HCT116 (cell line): Measurements from ENCODE around the gene SQSTM1. TPM values are rescaled to one million over a fixed set of nuclear protein-coding genes. Genes with fewer than 3 reads are reported as not detected.

ENCODE experiments used
- ATAC-seq: fragments of 200-7000 bp; cut with Tn5 transposase; 2 replicates; pipeline ENCODE4 v1.9.1; 2020; ENCODE audit warnings: mild to moderate bottlenecking, moderate library complexity
- BruUV-seq: library from RNA; stranded (reverse); fragments of 400-500 nt; replicated peaks from 2 replicates; lab custom pipeline; 2021; lab: Mats Ljungman, UMichigan
- CTCF ChIA-PET: fragments of 300-600 bp; sonication (Branson Sonifier 250); formaldehyde crosslinking; loops from one replicate; lab custom pipeline; 2021; ENCODE audit warnings: antibody characterized with exemption; lab: Charles Lee
- POLR2A ChIA-PET: fragments of 300-600, 350-600 bp; sonication (Branson Sonifier 250); formaldehyde crosslinking; loops from one replicate; lab custom pipeline; 2021; ENCODE audit warnings: antibody characterized with exemption; lab: Charles Lee
- RAD21 ChIA-PET, 2 experiments: fragments of 300-600 bp; sonication (Branson Sonifier 250); formaldehyde crosslinking; loops; one replicate each; lab custom pipeline; 2023; ENCODE audit warnings: low total read pairs in 2 of 2; ENCODE audit not compliant: uncharacterized antibody in 2 of 2, unreplicated experiment in 2 of 2, low non-redundant PET in 1 of 2; lab: Charles Lee
- DNase-seq: peaks from one replicate; pipeline ENCODE4 v3.0.0-alpha.2; 2010; ENCODE audit warnings: low read depth, low spot score
- H2AFZ ChIP-seq: fragments of 200-600 bp; shearing (Covaris generic), sonication (generic); 2 replicates; pipeline ENCODE4 v1.6.1; 2017; ENCODE audit warnings: low read depth, mixed run types, mixed read lengths, antibody characterized with exemption, low read length; ENCODE audit not compliant: poor library complexity, severe bottlenecking
- H3K27ac ChIP-seq: 2 replicates; pipeline ENCODE4 v1.5.1; 2012; ENCODE audit warnings: low read depth, low read length
- H3K27me3 ChIP-seq: fragments of 200-600 bp; sonication (generic); 2 replicates; pipeline ENCODE4 v1.6.1; 2016; ENCODE audit warnings: mixed run types, low read length, mixed read lengths; ENCODE audit not compliant: insufficient read depth
- H3K36me3 ChIP-seq, 2 experiments: fragments of 200-500 bp in 1 of 2; fragments of 200-600 bp in 1 of 2; sonication (Bioruptor generic) in 1 of 2; sonication (generic) in 1 of 2; 2 replicates each; pipeline versions ENCODE4 v1.5.1 to v1.6.1; 2014 to 2016; ENCODE audit warnings: low read length in 2 of 2, inconsistent platforms in 1 of 2, mixed read lengths in 1 of 2, mixed run types in 1 of 2; ENCODE audit not compliant: insufficient read depth in 2 of 2, control insufficient read depth in 1 of 2
- H3K4me1 ChIP-seq, 2 experiments: fragments of 200-600 bp in 1 of 2; sonication (generic) in 1 of 2; 2 replicates each; pipeline versions ENCODE4 v1.5.1 to v1.6.1; 2012 to 2017; ENCODE audit warnings: low read length in 2 of 2, inconsistent platforms in 1 of 2, mild to moderate bottlenecking in 1 of 2, mixed read lengths in 1 of 2, mixed run types in 1 of 2, moderate library complexity in 1 of 2; ENCODE audit not compliant: insufficient read depth in 2 of 2, control insufficient read depth in 1 of 2
- H3K4me2 ChIP-seq: fragments of 200-600 bp; sonication (generic); 2 replicates; pipeline ENCODE4 v1.6.1; 2017; ENCODE audit warnings: mixed run types, low read length, mixed read lengths
- H3K4me3 ChIP-seq, 2 experiments: fragments of 200-600 bp in 1 of 2; sonication (generic) in 1 of 2; replicated peaks in 1 of 2; 2 replicates each; pipeline ENCODE4 v1.5.1; 2011 to 2016; ENCODE audit warnings: low read length in 2 of 2, control low read depth in 1 of 2, low read depth in 1 of 2, mild to moderate bottlenecking in 1 of 2, mixed read lengths in 1 of 2, mixed run types in 1 of 2
- H3K79me2 ChIP-seq: fragments of 200-600 bp; sonication (generic); 2 replicates; pipeline ENCODE4 v1.6.1; 2017; ENCODE audit warnings: mild to moderate bottlenecking, mixed run types, low read length, moderate library complexity, mixed read lengths; ENCODE audit not compliant: insufficient read depth
- H3K9ac ChIP-seq: fragments of 200-600 bp; sonication (generic); 2 replicates; pipeline ENCODE4 v1.6.1; 2016; ENCODE audit warnings: low read length, mixed read lengths
- H3K9me2 ChIP-seq: fragments of 200-600 bp; sonication (generic), shearing (Covaris generic); 2 replicates; pipeline ENCODE4 v1.6.1; 2017; ENCODE audit warnings: mixed run types, mild to moderate bottlenecking, moderate library complexity; ENCODE audit not compliant: insufficient read depth
- H3K9me3 ChIP-seq, 2 experiments: fragments of 200-500 bp in 1 of 2; fragments of 200-600 bp in 1 of 2; sonication (Bioruptor generic) in 1 of 2; sonication (generic) in 1 of 2; 2 replicates each; pipeline ENCODE4 v1.6.1; 2014 to 2017; ENCODE audit warnings: low read length in 2 of 2, mixed read lengths in 2 of 2, inconsistent platforms in 1 of 2, low read depth in 1 of 2, mild to moderate bottlenecking in 1 of 2, mixed run types in 1 of 2, moderate library complexity in 1 of 2; ENCODE audit not compliant: control insufficient read depth in 1 of 2, insufficient read depth in 1 of 2
- H4K20me1 ChIP-seq: fragments of 200-600 bp; sonication (generic), shearing (Covaris generic); 2 replicates; pipeline ENCODE4 v1.6.1; 2017; ENCODE audit warnings: mixed run types, mild to moderate bottlenecking, moderate library complexity; ENCODE audit not compliant: insufficient read depth
- CBX3 ChIP-seq: IDR thresholded peaks from 2 replicates; pipeline ENCODE4 v1.6.1; 2012; ENCODE audit warnings: low read depth
- EZH2 ChIP-seq: fragments of 200-600 bp; sonication (generic); IDR thresholded peaks from 2 replicates; pipeline ENCODE4 v1.6.1; 2017; ENCODE audit warnings: antibody characterized with exemption, mixed run types
- EZH2phosphoT487 ChIP-seq: fragments of 200-600 bp; IDR thresholded peaks from 2 replicates; pipeline ENCODE4 v1.6.1; 2018; ENCODE audit warnings: antibody characterized with exemption, borderline replicate concordance
- SP1 ChIP-seq: IDR thresholded peaks from 2 replicates; pipeline ENCODE4 v1.6.1; 2012; ENCODE audit warnings: low read depth
- TCF7L2 ChIP-seq: IDR thresholded peaks from 2 replicates; pipeline ENCODE4 v1.7.0; 2011; ENCODE audit warnings: borderline replicate concordance, inconsistent platforms; ENCODE audit not compliant: insufficient read depth, insufficient read length; ENCODE audit errors: extremely low read depth
- YY1 ChIP-seq: IDR thresholded peaks from 2 replicates; pipeline ENCODE4 v1.6.1; 2011; ENCODE audit warnings: low read length, low read depth, moderate library complexity, mild to moderate bottlenecking; ENCODE audit not compliant: insufficient replicate concordance; ENCODE audit errors: extremely low read depth
- ZNF274 ChIP-seq: fragments of 200-500 bp; sonication (Bioruptor generic); IDR thresholded peaks from 2 replicates; pipeline ENCODE4 v1.6.1; 2014; ENCODE audit warnings: mild to moderate bottlenecking, low read depth, low read length, inconsistent platforms
- intact Hi-C: fragments of 100-400 bp; cut with micrococcal nuclease; formaldehyde crosslinking; loops from 2 replicates; pipeline ENCODE4 v1.10.0; 2022
- total RNA-seq: library from RNA; stranded (reverse); gene quantifications from one replicate; pipeline ENCODE4 v1.2.1, GENCODE V29; 2021; ENCODE audit not compliant: unreplicated experiment
- TF ChIP-seq, protein P1 (sequence below): IDR thresholded peaks from 2 replicates; pipeline ENCODE4 v1.6.1; 2012; ENCODE audit warnings: low read depth
- TF ChIP-seq, protein P2 (sequence below): IDR thresholded peaks from 2 replicates; pipeline ENCODE4 v1.6.1; 2011; ENCODE audit warnings: mild to moderate bottlenecking, low read length, moderate library complexity; ENCODE audit not compliant: insufficient replicate concordance; ENCODE audit errors: extremely low read depth

The SQSTM1 gene
- total RNA-seq, 1 experiment from 2014 or later: 299 TPM

DNA sequence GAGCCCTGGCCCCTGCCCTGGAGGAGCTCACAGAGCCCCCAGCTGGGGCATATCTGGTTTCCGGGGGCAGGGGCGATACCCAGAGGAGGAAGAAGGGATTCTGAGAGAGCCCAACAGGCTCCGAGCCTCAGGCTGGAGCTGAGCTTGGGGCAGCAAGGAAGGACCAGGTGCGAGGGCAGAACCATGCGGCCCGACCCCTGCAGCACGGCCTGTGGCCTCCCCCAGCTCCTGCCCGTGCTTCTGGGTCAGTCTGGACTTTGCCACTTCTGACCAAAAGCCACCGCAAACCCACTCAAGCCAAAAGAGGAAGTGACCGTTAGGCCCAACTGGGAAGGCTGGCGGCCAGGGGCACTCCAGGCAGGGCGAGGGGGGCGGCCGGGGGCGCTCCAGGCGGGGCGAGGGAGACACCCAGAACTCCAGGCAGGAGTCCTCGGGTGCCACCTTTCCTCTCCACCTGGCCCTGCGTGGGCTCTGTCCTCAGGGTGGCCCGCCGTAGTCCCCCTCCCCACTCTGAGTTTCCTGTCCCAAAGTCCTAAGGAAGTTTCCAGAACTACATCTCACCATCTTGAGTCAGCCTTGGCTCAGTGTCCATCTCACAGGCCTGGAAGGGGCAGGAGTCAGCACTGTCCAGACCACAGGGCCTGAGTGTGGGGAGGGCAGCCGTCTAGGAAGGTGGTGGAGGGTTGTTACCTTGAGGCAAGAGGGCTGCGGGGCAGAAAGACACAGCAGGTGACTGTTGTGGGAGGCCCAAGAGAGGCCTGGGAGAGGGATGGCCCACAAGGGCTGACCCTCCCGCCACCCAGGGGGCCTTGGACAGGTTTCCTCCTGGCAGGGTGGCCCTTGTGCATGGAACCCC is 27.9 kb upstream of the SQSTM1 start:
- ChIA-PET POLR2A (no interaction called here), CTCF (no interaction called here), RAD21 (no interaction called here)
- H2AFZ ChIP-seq: no peak overlapping the region
- DNase-seq: no peak
- H3K4me3 ChIP-seq: no peak overlapping the region
- BruUV-seq: no TSS peak
- 0 out of 4 replicates have a peak, but pooled peaks cover 0 to 4% of the 10 kb centered on the region in 2 experiments for H3K36me3 ChIP-seq
- H3K4me2 ChIP-seq: no peak overlapping the region
- H3K27ac ChIP-seq: no peak overlapping the region
- H3K79me2 ChIP-seq: peaks cover 11% of the 10 kb centered on the region; the same call in 1 of the 2 replicates
- H3K9me2 ChIP-seq: no peaks in the 10 kb centered on the region
- no peak overlapping the region for H3K9ac ChIP-seq
- peaks cover 9 to 22% of the 10 kb centered on the region in 2 experiments; a peak in 3 of 4 replicates for H3K4me1 ChIP-seq
- H3K9me3 ChIP-seq: no peaks in the 10 kb centered on the region
- no peaks in the 10 kb centered on the region for H3K27me3 ChIP-seq
- TF ChIP-seq TCF7L2: no peak
- TF ChIP-seq EZH2: no peak
- TF ChIP-seq YY1: no peak
- TF ChIP-seq, protein P1, sequence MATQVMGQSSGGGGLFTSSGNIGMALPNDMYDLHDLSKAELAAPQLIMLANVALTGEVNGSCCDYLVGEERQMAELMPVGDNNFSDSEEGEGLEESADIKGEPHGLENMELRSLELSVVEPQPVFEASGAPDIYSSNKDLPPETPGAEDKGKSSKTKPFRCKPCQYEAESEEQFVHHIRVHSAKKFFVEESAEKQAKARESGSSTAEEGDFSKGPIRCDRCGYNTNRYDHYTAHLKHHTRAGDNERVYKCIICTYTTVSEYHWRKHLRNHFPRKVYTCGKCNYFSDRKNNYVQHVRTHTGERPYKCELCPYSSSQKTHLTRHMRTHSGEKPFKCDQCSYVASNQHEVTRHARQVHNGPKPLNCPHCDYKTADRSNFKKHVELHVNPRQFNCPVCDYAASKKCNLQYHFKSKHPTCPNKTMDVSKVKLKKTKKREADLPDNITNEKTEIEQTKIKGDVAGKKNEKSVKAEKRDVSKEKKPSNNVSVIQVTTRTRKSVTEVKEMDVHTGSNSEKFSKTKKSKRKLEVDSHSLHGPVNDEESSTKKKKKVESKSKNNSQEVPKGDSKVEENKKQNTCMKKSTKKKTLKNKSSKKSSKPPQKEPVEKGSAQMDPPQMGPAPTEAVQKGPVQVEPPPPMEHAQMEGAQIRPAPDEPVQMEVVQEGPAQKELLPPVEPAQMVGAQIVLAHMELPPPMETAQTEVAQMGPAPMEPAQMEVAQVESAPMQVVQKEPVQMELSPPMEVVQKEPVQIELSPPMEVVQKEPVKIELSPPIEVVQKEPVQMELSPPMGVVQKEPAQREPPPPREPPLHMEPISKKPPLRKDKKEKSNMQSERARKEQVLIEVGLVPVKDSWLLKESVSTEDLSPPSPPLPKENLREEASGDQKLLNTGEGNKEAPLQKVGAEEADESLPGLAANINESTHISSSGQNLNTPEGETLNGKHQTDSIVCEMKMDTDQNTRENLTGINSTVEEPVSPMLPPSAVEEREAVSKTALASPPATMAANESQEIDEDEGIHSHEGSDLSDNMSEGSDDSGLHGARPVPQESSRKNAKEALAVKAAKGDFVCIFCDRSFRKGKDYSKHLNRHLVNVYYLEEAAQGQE: no peak
- TF ChIP-seq SP1: no peak
- TF ChIP-seq CBX3: no peak
- TF ChIP-seq, protein P2, sequence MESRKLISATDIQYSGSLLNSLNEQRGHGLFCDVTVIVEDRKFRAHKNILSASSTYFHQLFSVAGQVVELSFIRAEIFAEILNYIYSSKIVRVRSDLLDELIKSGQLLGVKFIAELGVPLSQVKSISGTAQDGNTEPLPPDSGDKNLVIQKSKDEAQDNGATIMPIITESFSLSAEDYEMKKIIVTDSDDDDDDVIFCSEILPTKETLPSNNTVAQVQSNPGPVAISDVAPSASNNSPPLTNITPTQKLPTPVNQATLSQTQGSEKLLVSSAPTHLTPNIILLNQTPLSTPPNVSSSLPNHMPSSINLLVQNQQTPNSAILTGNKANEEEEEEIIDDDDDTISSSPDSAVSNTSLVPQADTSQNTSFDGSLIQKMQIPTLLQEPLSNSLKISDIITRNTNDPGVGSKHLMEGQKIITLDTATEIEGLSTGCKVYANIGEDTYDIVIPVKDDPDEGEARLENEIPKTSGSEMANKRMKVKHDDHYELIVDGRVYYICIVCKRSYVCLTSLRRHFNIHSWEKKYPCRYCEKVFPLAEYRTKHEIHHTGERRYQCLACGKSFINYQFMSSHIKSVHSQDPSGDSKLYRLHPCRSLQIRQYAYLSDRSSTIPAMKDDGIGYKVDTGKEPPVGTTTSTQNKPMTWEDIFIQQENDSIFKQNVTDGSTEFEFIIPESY: no peak
- TF ChIP-seq EZH2phosphoT487: no peak
- TF ChIP-seq ZNF274: no peak
- intact Hi-C loops: no loop called here
- ATAC-seq: no peak
- no peaks in the 10 kb centered on the region for H4K20me1 ChIP-seq
